Stimulated activated CD4-positive, alpha-beta T cell treated with anti-CD3 and anti-CD28 coated beads, Interleukin-1b, Interleukin-23, amount 100 ng/mL, for 4 hours (primary cell): ENCODE results near the gene ENDOG.
"Not testable (repeated sequence)": the region's sequence is repeated elsewhere in the genome, so short reads cannot be mapped to it uniquely, and the experiment has no call there.

Experiments used
- DNase-seq, 2 donors: peaks; one replicate each; pipeline ENCODE4 v3.0.0-alpha.2; 2020; ENCODE audit warnings: low read depth in 2 of 2

ENDOG gene

DNA sequence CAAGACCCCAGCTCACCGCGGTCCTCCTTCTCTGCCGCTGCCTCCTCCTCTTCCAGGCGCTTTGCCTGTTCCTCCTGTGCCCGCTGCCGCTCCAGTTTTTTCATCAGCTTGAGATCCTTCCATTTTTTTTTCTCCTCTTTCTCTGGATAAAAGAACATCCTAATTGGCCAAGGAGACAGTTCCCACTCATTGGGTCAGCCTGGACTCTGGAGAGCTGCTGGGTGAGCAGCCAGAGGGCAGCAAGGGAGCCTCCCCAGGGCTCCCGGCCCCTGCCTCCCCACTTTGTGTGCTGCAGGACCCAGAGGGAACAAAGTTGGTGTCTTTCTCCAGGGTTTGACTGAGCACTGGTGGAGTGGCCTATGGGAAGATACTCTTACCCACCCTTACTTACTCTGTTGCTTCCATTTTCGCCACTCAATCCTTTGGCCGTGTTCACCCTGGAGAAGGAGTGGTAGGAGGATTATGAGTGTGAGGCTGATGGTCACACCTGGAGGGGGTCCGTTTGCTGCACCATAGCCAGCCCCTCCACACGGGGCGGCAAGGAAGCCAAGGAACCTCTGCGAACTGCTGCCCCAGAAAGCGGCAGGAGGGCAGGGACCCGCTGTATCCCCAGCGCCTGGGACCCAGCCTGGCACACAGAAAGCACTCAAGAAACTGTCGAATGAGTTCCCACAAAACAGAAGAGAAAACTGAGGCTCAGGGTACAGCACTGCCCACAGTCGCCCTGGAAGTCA is 10.6 kb downstream of the ENDOG start:
- DNase-seq: no peak

GRCh38 chr9:128829477-128830251 is 11.4 kb downstream of the ENDOG start, which contains the start of gene SPOUT1:
SPOUT1 (minus strand) TSS chr9:128829794; CDS start chr9:128829780, 14 bp downstream.
- DNase-seq: peak; percentile 86 to 91

- no peak for DNase-seq
These were observed 15.4 kb downstream of the ENDOG start for GRCh38 chr9:128833696-128834095.

DNA sequence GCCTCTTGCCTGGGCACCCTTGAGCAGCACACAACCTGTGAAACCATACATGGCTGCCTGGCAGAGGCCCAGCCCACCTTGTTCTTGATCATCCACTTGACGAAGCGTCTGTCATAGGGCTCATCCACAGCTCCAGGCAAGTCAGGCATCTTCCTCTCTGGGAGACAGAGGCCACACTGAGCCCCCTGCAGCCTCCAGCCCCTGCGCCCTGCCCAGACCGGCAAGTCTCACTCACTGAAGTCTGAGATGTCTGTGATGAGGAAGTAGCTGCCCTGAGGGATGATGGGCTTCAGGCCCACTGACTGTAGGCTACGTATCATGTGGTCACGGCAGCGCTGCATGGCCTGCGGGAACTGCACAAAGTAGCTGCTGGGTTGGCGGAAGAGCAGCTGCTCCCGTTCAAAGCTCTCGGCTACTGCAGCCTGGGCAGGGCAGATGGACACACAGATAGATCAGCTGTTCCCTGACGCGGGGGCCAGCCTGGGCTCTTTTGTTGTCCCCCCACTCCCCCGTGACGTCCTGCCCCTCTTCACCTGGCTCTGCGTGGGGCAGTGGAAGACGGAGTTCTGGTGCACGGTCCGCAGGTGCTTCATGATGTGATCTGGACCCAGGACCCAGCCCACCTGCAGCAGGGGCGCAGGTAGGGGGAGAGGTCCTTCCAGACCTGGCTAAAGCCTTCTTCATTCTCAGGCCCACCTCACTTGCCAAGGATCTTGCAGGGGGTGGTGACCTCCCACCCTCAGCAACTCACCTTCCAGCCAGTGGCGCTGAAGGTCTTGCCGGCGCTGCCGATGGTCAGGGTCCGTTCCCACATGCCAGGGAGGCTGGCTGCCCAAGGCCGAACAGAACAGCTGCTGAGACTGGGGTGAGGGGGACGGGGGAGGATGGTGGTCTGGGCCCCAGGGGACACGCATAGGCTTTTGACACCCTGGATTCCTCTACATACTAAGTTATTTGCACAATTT is 17.2 kb downstream of the ENDOG start:
- DNase-seq: no peak

DNA sequence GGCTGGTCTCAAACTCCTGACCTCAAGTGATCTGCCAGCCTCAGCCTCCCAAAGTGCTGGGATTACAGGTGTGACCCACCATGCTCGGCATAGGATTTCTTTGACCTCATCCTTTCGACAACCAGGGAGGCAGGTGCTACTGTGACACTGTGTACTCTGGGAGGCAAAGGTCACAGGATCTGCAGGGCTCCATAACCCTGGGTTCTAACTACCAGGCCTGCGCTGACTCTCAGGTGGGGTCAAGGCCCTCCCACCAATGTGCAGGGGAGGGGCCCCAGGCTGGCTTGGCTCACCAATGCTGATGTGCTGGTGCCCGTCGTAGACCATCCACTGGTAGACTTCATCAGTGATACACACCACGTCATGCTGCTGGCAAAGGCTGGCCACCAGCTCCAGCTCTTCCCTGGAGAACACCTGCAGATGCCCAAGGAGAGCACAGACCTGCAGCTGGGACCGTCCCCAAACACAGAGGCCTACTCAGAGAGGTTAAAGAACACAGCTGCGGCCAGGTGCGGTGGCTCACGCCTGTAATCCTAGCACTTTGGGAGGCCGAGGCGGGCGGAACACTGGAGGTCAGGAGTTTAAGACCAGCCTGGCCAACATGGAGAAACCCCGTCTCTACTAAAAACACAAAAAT is 18.3 kb downstream of the ENDOG start:
- DNase-seq: no peak

GRCh38 chr9:128838338-128838737 is 20.0 kb downstream of the ENDOG start:
- no peak for DNase-seq

DNA sequence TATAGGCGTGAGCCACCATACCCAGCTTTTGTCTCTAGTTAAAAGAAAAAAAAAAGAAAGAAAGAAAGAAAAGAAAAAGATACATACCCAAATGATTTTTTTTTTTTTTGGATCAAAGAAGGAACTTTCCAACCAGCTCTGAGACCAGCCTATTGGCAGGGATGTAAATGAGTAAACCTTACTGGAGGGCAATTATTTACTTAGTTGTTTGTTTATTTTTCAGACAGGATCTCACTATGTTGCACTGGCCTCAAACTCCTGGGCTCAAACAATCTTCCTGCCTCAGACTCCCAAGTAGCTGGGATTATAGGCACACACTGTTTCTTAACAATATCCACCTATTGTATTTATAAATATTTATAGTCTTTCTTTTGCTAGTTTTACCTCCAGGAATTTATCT is 22.2 kb downstream of the ENDOG start:
- DNase-seq: no peak

DNA sequence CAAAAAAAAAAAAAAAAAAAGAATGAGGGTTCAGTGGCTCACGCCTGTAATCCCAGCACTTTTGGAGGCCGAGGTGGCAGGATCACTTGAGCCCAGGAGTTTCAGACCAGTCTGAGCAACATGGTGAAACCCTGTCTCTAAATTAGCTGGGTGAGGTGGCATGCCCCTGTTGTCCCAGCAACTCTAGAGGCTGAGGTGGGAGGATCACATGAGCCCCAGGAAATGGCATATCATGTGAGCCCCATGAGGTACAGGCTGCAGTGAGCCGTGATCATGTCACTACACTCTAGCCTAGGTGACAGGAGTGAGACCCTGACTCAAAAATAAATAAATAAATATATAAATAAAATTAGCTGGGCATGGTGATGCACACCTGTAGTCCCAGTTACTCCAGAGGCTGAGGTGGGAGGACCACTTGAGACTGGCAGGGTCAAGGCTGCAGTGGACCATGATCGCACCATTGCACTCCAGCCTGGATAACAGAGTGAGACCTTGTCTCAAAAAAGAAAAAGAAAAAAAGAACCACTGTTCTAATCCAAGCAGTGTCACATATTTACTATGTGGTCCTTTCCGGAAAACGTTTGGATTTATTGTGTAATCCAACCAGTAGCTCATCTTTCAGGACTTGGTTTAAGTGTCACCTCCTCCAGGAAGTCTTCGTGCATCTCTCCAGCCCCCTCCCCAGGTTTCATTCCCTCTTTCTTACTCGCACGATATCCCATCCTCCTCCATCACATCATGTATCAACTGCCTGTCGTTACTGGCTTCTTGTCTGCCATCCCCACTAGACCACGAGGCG is 23.6 kb downstream of the ENDOG start:
- DNase-seq: no peak

DNA sequence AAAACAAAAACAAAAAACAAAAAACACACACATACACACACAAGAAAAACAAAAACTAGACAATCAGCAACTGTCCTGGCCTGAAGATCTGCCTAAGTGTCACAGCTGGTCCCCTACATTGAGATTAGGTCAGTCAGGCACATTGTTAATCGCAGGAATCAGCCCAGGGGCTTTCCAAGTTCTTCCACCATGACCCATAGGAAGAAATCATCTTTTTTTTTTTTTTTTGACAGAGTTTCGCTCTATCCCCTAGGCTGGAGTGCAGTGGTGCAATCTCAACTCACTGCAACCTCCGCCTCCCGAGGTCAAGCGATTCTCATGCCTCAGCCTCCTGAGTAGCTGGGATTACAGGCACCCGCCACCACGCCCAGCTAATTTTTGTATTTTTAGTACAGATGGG is 24.9 kb downstream of the ENDOG start:
- DNase-seq: not testable (repeated sequence)

DNA sequence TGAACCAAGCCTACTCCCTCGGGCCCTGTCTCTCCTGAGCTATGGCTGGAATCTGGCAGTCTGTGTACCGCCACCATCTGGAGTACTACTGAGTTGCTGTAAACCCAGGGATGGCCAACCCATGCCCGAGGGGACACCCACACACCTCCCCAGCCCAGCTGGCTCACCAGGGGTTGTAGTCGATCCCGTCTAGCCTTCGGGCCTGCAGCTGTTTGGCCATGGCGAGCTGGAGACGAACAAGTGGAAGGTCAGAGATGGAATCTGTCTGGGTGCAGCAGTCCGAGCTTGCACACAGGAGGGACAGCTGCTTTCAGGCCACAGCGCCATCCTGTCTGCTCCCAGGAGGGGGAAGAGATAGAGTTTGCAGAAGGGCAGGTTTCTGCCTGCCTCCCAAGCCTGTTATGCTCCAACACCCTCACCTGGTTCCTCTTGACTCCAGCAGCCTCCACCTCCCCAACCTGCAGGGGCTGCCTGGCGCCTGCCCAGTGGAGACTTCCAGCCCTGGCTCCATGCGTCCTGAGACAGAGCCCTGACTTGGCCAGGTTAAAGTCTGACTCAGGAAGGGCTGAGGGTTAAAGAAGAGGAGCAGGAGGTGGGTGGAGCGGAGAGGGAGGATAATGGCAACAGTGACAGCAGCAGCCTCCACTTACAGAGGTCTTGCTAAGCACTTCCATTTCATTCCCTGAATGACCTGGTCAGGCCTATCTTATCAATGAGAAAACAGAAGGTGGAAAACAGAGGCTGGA is 27.1 kb downstream of the ENDOG start:
- DNase-seq: no peak

- DNase-seq: no peak
These were observed 28.4 kb downstream of the ENDOG start for GRCh38 chr9:128846680-128847030.

DNA sequence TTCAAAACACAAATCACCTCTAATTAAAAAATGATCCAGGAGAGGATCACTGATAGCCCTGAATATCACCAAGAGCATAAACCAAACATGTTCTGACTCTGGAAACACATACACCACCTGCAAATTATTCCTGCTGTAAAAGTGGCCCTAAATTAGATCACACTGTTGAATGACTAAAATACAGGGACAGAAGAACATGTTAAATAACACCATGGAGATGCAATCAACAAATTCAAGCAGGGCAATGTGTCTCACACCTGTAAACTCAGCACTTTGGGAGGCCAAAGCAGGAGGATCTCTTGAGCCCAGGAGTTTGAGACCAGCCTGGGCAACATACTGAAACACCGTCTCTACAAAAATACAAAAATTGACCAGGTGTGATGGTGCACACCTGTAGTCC is 29.5 kb downstream of the ENDOG start:
- no peak for DNase-seq

DNA sequence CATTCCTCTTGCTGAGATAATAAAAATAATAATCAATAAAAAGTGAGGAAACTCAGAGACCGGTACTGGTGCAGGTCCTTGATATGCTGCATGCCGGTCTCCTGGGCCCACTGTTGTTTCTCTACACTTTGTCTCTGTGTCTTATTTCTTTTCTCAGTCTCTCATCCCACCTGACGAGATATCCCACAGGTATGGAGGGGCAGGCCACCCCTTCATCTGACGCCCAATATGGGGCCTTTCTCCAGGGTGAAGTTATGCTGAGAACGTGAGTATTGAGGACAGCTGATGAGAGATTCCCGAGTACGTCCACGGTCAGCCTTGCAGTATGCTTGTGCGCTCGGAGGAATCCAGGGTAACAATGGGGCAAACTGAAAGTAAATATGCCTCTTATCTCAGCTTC is 32.7 kb downstream of the ENDOG start:
- DNase-seq: not testable (repeated sequence)

GRCh38 chr9:128851779-128852600 is 33.7 kb downstream of the ENDOG start:
- DNase-seq: not testable (repeated sequence)

- DNase-seq: not testable (repeated sequence)
These were observed 34.3 kb downstream of the ENDOG start for GRCh38 chr9:128852646-128853045.

DNA sequence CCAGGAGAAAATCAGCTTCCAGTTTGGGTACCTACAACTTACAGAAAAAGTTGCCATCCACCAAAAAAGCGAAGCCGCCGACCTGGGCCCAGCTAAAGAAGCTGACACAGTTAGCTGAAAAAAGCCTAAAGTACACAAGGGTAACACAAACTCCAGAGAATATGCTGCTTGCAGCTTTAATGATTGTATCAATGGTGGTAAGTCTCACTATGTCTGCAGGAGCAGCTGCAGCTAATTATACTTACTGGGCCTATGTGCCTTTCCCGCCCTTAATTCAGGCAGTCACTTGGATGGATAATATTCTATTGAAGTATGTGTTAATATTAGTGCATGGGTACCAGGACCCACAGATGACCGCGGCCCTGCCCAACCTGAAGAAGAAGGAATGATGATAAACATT is 36.2 kb downstream of the ENDOG start:
- DNase-seq: not testable (repeated sequence)

- DNase-seq: not testable (repeated sequence)
These were observed 40.2 kb downstream of the ENDOG start for GRCh38 chr9:128858476-128858875.

DNA sequence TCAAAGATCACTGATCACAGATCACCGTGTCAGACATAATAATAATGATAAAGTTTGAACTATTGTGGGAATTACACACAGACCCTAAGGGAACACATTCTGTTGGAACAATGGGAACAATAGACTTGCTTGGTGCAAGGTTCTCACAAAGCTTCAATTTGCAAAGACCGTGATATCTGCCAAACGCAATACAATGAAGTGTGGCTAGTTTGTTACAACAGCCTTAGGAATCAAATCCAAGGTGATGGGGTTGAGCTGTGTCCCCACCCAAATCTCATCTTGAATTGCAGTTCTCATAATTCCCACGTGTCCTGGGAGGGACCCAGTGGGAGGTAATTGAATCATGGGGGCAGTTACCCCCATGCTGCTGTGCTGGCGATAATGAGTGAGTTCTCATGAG is 42.6 kb downstream of the ENDOG start:
- no peak for DNase-seq

DNA sequence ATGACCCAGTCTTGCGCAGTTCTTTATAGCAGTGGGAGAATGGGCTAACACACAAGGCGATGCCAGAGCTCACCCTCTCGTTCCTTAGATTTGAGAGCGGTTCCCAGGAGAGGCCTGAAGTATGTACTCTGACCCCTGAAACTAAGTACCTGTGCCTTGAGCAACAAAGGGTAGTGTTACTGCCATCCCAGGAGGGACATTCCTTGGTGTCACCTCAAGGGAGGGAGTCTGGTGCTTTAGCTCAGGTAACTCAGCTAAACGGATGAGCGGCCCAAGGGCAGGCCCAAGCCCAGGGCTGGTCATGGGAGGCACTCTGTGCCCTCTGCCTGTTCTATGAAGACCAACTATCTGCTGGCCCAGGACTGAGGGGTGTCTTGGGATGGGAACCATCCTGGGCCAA is 43.2 kb downstream of the ENDOG start:
- no peak for DNase-seq
